HG03354 (cell line): ENCODE measurements around the gene NEK5.
"Not testable (repeated sequence)": the region's sequence is repeated elsewhere in the genome, so short reads cannot be mapped to it uniquely, and the experiment has no call there.

Experiments used
- ATAC-seq: cut with Tn5 transposase; IDR thresholded peaks from one replicate; pipeline ENCODE4 v1.9.1; 2021; ENCODE audit warnings: mild to moderate bottlenecking; ENCODE audit not compliant: unreplicated experiment, poor library complexity, severe bottlenecking

Gene NEK5

DNA sequence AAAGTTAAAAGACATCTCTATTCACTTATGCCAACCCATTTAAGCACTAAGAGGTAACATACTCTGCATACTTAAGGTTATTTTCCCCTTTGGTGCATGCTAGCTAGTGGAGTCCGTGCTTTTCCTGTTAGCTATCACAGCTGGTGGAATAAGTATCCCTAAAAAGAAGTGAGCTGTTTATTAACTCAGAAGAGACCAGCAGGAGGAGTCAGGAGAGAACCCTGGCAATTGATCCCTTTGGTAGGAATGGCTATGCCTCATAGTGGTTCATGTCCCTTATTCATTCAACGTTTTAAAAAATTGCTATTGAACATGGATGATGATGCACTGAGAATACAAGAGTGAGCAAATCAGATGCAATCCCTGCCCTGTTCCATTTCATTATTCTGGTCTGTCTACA is 12.4 kb upstream of the NEK5 start:
- no peak for ATAC-seq

DNA sequence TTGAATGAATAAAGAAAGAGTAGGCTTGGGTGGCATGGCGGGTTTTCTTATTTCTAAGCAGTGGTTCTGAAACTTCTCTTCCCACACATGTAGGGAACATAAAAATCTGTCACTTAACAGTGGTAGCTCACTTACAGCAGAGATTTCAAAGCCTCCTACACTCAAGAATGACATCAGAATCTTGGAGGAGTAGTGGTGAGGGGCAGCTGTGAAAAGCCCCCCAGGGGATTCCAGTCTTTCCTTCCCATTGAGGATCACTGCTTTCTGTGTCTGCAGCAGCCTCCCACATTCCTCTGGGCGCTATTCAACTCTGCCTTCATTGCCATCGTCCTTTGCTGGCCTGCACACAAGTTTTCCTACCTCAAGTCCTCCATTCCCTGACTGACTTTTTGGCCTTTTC is 8.6 kb upstream of the NEK5 start:
- ATAC-seq, result no peak

DNA sequence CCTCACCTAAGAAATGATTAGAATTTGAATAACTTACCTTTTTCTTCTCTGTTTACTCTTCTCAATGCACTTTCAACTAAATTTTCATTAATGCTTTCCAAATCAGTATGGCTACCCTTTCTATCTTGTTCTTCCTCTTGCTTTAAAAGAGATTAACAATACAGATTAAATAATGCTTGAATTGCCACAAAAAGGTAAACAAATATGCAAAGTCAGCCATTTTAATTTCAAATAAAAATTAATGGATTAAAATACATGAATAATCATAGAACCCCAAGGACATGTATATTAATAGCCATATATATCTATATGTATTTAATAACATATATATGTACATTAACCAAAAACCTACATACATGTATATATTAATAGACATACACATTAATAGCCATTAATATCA is 7.9 kb upstream of the NEK5 start:
- no peak for ATAC-seq

DNA sequence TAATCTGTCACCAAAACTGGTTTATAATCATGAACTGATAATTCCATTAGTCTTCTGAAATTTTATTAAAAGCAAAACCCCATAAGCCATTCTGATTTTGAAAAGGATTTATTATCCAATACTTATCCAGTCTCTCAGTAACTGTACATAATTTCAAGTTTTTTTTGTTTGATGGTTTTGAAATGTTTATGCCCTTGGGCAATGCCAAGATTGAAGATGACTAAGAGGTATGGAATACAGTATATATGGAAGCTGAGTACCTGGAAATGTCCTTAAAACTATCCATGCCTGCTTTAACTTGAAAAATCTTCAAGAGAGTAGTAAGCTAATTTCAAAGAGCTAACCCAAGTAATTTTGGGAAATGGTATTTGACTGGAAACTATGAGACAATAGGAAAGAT is 1.8 kb upstream of the NEK5 start:
- no peak for ATAC-seq

DNA sequence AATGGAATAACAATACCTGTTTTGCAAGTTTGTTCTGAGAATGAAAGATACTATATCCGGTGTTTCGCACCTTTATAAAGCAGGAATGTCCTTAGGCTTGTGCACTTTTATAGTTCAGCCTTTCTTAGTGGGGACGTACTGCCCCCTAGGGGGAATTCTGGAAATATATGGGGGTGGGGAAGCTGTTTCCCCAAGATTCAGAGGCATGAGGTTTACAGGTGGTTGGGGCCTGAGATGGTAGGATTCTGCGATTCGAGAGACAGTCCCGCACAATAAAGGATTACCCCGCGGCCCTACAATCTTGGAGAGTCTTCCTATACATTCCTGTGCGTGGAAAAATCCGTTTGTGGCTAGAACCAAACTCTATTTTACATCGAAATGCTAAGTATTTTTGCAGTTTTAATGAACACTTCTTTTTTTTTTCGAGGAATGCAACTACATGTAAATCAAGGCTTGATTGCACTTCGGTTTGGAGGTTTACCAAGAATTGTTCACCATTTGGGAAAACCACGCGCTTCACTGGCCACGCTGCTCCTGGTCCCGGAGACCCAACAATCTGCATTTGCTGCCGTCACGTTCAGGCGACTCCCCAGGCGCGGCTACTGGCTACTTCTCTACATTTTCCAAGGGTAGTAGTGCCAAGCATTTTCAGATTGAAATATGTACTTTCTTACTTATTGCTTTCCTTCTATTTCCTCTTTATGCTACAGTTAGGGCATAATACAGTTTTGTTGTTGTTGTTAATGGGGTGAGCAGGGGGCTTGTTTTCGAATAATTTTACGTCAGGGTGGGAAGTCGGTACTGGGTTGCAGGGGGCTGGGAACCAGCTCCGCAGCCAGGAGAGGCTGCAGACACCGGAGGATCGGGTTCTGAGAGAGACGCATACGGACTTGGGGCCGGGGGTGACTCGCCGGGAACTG is 830 bp downstream of the NEK5 start:
- ATAC-seq, result peak; percentile 54

DNA sequence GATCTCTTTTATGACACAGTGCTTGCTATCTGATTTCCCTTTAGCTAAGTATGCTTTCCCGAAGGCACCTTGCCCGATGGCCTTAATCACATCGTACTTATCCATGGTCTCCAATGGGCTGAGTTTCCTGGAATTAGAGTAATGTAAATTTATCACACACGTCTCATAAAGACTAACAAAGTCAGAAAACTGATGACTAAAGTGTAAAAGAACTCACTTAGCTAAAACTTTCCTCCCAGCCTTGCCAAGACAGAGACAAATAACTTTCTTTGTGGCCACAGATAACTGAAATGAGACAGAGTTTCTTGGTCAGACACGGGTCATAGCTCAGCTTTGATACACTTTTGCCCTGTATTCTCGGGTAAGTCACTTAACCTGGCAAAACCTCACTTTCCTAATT is 1.5 kb downstream of the NEK5 start:
- ATAC-seq, result peak; percentile 15

DNA sequence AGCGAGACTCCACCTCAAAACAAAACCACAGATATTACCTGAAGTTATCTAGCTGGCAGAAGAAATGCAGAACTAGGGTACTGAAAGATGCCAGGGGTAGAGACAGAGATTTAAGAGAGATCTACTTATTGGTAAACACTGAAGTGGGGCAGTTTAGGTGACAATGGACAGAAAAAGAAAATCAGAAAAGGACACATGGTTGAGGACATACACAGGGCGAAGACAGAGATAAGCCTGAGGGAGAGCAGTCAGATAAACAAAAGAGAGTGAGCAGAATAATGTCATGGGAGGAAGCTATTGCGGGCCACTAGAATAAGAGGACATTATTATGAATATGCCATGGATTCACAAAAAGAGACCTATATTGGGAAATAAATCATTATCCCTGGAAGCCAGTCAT is 3.3 kb downstream of the NEK5 start:
- ATAC-seq, result no peak

DNA sequence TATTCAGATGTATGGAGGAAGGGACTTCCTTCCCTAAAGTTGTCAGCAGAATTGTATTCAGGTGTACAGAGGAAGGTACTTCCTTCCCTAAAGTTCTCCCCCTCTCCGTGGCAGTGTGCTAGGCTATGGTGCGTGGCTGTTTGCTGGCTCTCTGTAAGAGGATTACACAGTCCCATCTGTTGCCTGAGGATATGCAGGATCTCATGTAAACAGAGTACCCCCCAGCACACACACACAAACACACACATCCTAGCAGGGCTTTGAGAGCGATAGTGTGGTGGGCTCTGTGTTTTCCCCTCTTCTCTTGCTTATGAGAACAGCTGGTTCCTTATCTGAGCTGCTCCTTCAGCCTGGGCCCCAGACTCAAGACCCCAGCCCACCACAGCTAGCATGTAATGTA is 10.3 kb downstream of the NEK5 start:
- no peak for ATAC-seq

DNA sequence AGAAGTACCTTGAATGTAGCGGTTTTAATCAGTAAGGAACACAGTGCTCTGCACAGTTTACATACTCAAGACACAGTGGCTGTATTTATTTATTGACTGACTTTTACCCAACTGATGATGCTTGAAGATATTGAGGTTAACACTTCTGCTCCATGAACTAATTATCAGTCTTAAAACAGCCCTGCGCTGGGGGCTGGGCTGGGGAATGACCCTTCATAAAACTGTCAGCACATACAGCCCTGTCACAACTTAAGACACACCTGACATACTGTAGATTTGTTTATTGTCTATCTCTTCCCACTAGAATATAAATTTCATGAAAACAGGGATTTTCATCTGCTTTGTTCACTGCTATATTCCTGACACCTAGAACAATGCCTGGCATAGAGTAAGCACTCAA is 10.8 kb downstream of the NEK5 start:
- no peak for ATAC-seq

DNA sequence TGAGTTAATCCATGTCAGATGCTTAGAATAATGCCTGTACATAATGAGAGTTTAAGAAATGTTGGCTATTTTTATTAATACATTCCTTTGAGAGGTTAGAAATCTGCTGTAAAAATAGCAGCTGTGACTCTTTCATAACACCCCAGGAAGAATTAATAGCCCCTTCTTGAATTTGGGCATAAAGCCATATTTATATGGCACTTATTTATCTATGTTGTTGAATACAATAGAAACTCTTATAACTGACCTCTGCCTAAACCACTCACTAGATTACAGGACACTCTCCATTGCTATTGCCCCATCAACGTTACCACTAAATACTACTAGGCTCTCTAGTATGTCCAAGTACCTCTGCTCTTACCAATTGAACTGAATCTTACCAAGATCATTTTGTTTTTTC is 16.3 kb downstream of the NEK5 start:
- ATAC-seq, result no peak

DNA sequence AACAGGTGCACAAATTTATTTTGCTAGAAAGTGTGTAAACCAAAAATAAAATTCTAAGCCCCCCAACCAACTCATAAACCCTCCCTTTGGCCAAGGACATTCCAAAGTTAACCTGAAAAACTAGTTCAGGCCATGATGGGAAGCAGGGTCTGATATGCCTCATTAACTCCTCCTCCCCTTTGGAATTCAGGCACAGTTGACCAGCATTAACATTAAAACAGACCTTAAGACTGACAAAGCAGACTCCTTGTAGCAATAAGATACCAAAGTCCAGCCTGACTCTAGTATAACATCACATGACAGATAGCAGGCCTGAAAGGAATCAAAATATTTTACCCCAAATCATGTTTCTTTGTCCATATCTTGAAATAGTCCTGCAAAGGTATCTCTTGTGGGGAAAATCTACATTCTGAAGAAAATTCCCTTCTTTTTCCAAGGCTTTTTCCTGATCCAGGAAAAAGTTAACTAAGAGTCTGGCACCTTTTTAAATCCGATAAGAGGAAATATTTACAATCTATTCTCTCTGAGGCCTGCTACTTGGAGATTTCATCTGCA is 19.7 kb downstream of the NEK5 start:
- no peak for ATAC-seq

DNA sequence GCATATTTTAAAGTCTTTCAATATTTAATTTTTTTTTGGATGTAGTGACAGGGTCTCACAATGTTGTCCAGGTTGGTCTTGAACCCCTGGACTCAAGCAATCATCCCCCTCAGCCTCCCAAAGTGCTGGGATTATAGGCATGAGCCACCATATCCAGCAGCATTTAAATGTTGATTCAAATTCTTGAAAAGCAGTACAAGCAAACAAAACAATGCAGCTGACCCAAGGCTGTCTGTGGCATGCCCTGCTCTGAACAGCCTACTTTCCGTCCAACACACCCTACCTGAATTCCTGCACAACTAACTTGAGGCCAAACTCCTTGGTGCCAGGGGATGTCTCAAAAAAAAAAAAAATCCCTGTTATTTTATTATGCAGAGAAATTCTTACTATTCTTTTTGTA is 23.0 kb downstream of the NEK5 start:
- ATAC-seq, result no peak

DNA sequence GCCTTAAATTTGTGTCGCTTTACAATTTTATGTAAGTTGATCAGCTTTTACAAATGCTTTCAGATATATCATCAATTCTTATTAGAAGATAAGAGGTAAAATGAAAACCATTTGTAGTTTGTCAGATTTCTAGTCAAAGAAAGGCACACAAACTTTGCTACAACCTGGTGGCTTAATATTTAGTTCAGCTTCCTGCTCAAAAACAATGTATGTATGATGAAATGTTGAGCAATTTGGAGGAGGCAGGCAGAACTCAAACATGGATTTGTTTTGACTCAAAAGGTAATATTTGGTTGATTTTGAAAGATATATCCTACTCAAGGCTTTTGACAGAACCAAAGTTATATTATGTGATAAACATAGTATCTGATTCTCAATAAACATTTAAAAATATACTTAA is 24.2 kb downstream of the NEK5 start:
- no peak for ATAC-seq

DNA sequence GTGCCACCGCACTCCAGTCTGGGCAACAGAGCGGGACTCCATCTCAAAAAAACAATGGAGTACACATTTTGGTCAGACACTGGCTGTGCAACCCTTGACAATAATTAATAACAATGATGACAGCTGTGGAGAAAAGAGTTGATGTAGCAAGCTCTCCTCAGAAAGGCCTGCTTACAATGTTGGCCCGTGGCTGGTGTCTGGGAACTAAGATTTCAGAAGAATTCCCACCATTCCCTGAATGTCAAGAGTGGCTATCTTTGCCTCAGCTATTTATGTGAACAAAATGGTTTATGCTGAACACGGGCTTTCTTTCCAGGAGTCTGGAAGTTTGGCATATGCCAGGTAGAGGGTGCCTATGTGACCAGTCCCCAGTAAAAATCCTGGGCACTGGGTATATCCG is 25.5 kb downstream of the NEK5 start:
- no peak for ATAC-seq

DNA sequence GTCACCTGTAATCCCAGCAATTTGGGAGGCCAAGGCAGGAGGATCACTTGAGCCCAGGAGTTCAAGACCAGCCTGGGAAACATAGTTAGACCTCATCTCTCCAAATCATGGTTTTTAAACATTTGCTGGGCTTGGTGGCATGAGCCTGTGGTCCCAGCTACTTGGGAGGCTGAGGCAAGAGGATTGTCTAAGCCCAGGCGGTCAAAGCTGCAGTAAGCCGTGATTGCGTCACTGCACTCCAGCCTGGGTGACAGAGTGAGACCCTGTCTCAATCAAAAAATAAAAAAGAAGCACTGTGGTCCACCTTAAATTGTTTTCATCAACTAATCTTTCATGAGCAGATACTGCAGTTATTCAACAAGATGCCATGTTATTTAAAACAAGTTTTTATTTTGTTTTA is 26.4 kb downstream of the NEK5 start:
- ATAC-seq, result not testable (repeated sequence)

DNA sequence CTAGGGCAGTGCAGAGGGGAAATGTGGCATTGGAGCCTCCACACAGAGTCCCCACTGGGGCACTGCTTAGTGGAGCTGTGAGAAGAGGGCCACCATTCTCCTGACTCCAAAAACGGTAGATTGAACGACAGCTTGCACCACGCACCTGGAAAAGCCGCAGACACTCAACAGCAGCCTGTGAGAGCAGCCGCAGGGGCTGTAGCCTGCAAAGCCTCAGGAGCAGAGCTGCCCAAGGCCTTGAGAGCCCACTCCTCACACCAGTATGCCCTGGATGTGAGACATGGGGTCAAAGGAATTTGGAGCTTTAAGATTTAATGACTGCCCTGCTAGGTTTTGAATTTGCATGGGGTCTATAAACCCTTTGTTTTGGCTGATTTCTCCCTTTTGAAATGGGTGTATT is 31.7 kb downstream of the NEK5 start:
- no peak for ATAC-seq

DNA sequence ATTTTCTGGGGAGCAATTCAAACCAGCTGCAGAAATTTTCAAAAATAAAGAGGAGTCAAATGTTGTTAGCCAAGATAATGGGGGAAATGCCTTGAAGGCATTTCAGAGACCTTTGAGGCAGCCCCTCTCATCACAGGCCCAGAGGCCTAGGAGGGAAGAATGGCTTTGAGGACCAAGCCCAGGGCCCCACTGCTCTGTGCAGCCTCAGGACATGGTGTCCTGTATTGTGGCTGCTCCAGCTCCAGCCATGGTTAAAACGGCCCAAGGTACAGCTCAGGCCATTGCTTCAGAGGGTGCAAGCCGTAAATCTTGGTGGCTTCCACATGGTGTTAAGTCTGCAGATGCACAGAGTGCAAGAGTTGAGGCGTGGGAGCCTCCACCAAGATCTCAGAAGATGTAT is 32.1 kb downstream of the NEK5 start:
- no peak for ATAC-seq

DNA sequence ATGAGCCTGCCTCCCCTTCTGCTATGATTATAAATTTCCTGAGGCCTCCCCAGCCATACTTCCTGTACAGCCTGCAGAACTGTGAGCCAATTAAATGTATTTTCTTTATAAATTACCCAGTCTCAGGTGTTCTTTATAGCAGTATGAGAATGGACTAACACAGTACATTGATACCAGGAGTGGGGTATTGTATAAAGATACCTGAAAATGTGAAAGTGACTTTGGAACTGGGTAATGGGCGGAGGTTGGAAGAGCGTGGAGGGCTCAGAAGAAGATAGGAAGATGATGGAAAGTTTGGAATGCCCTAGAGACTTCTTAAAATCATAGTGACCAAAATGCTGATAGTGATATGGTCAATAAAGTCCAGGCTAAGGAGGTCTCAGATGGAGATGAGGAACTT is 32.8 kb downstream of the NEK5 start:
- no peak for ATAC-seq

DNA sequence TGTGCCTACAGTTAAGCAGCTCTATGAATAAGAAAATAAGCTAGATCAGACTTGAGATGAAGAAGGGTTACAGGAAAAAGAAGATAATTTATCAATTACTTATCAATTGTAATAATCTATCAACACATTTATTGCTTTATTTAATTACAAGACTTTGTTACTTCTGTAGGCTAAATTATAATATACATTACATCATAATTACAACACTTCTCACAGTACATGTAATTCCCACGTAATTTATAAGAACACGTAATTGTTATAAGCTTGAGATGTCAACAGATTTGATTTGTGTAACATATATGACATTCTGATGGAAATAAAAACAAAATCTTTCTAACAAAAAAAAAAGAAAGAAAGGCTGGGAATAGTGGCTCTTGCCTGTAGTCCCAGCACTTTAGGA is 36.8 kb downstream of the NEK5 start:
- no peak for ATAC-seq

DNA sequence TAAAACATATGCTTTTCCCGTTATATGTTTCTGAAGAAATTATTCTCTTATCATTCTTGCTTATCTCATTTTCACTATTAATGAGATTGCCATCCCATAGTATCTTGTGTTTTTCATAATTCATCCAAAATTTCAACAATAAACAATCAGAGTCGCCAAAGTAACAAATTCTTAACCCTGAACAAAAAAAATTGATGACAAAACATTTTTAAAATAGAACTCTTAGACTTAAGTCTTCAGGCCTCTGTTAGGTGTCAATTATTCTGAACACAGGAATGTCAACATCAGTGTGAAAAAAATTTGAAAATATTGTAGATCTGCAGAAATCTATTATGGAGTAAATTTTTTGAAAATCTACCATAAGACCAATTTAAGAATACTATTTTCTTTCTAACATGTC is 37.4 kb downstream of the NEK5 start:
- ATAC-seq, result no peak

DNA sequence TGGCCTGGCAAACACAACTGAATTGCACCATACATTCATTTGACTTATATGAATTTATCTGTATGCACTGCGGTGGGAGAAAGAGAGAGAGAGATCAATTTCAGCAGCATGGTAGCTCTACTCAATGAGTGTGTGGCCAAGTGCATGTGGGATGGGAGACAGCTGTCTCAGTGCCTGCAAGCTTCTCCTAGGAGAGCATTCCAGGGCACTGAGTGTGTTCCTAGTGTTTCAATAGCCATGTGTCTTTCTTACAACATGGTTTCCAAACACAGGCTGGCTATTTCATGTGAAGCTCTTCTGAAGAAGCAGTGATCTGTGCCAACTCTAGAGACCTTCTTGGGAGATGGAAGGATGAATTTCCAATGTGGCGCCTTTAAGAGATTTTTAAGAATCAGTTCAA is 43.5 kb downstream of the NEK5 start:
- no peak for ATAC-seq

DNA sequence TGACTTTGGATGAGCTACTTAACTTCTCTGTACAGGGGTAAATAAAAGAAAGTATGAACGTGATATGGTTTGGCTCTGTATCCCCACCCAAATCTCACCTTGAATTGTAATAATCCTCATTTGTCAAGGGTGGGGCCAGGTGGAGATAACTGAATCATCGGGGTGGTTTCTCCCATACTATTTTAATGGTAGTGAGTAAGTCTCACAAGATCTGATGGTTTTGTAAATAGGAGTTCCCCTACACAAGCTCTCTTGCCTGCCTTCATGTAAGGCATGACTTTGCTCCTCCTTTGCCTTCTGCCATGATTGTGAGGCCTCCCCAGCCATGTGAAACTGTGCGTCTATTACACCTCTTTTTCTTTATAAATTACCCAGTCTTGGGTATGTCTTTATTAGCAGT is 43.9 kb downstream of the NEK5 start:
- not testable (repeated sequence) for ATAC-seq
